Measurements from ENCODE around the gene TMEM132D. TPM values are rescaled to one million over a fixed set of nuclear protein-coding genes. Genes with fewer than 3 reads are reported as not detected.

TMEM132D gene
- total RNA-seq, 1 experiment from 2014 or later, result 1.4 TPM

- Mint-ChIP-seq H3K9me3 (peaks cover 79% of the 10 kb centered on the region), H3K4me3 (no peak overlapping the region), H3K36me3 (peaks cover 84% of the 10 kb centered on the region), H3K4me1 (no peaks in the 10 kb centered on the region), H3K27ac (no peak overlapping the region), H3K27me3 (ENCODE audit: low read depth) (peaks cover 7% of the 10 kb centered on the region)
- ATAC-seq (no peak), DNase-seq (ENCODE audit: low spot score) (no peak)
- ChIA-PET POLR2A (interaction anchor here (0.5 to 0.6 kb wide), 2 partner anchors 10 to 500 kb away, joined by 3 read pairs; no protein-coding TSS in a partner anchor), CTCF (no interaction called here)
- TF ChIP-seq ZNF317 (CRISPR knock-in tag; IDR thresholded peaks at IDR 0.05; ENCODE audit: borderline replicate concordance, low read depth) (no peak), ZNF423 (CRISPR knock-in tag; IDR thresholded peaks at IDR 0.05) (no peak), GRHL2 (CRISPR knock-in tag; IDR thresholded peaks at IDR 0.05; ENCODE audit: insufficient replicate concordance, severe bottlenecking) (no peak), JUN (CRISPR knock-in tag; IDR thresholded peaks at IDR 0.05) (no peak), ATF1 (CRISPR knock-in tag; IDR thresholded peaks at IDR 0.05) (no peak), FOXK1 (CRISPR knock-in tag; IDR thresholded peaks at IDR 0.05) (no peak), ZBTB21 (CRISPR knock-in tag; IDR thresholded peaks at IDR 0.05; ENCODE audit: borderline replicate concordance) (no peak), ZSCAN18 (CRISPR knock-in tag; IDR thresholded peaks at IDR 0.05) (no peak), FOXP4 (CRISPR knock-in tag; IDR thresholded peaks at IDR 0.05) (no peak), ZMAT4 (CRISPR knock-in tag; IDR thresholded peaks at IDR 0.05) (no peak), ZNF425 (CRISPR knock-in tag; conservative IDR thresholded peaks at IDR 0.05) (no peak), NFYB (CRISPR knock-in tag; conservative IDR thresholded peaks at IDR 0.05; ENCODE audit: low read depth) (no peak), NFE2L1 (CRISPR knock-in tag; IDR thresholded peaks at IDR 0.05) (no peak)
- TF ChIP-seq, protein P1, sequence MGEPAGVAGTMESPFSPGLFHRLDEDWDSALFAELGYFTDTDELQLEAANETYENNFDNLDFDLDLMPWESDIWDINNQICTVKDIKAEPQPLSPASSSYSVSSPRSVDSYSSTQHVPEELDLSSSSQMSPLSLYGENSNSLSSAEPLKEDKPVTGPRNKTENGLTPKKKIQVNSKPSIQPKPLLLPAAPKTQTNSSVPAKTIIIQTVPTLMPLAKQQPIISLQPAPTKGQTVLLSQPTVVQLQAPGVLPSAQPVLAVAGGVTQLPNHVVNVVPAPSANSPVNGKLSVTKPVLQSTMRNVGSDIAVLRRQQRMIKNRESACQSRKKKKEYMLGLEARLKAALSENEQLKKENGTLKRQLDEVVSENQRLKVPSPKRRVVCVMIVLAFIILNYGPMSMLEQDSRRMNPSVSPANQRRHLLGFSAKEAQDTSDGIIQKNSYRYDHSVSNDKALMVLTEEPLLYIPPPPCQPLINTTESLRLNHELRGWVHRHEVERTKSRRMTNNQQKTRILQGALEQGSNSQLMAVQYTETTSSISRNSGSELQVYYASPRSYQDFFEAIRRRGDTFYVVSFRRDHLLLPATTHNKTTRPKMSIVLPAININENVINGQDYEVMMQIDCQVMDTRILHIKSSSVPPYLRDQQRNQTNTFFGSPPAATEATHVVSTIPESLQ (CRISPR knock-in tag; IDR thresholded peaks at IDR 0.05), result no peak
- TF ChIP-seq, protein P2, sequence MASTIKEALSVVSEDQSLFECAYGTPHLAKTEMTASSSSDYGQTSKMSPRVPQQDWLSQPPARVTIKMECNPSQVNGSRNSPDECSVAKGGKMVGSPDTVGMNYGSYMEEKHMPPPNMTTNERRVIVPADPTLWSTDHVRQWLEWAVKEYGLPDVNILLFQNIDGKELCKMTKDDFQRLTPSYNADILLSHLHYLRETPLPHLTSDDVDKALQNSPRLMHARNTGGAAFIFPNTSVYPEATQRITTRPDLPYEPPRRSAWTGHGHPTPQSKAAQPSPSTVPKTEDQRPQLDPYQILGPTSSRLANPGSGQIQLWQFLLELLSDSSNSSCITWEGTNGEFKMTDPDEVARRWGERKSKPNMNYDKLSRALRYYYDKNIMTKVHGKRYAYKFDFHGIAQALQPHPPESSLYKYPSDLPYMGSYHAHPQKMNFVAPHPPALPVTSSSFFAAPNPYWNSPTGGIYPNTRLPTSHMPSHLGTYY (CRISPR knock-in tag; IDR thresholded peaks at IDR 0.05), result no peak
- TF ChIP-seq, protein P3, sequence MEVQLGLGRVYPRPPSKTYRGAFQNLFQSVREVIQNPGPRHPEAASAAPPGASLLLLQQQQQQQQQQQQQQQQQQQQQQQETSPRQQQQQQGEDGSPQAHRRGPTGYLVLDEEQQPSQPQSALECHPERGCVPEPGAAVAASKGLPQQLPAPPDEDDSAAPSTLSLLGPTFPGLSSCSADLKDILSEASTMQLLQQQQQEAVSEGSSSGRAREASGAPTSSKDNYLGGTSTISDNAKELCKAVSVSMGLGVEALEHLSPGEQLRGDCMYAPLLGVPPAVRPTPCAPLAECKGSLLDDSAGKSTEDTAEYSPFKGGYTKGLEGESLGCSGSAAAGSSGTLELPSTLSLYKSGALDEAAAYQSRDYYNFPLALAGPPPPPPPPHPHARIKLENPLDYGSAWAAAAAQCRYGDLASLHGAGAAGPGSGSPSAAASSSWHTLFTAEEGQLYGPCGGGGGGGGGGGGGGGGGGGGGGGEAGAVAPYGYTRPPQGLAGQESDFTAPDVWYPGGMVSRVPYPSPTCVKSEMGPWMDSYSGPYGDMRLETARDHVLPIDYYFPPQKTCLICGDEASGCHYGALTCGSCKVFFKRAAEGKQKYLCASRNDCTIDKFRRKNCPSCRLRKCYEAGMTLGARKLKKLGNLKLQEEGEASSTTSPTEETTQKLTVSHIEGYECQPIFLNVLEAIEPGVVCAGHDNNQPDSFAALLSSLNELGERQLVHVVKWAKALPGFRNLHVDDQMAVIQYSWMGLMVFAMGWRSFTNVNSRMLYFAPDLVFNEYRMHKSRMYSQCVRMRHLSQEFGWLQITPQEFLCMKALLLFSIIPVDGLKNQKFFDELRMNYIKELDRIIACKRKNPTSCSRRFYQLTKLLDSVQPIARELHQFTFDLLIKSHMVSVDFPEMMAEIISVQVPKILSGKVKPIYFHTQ (CRISPR knock-in tag; IDR thresholded peaks at IDR 0.05), result no peak
These were observed 113.9 kb downstream of the TMEM132D start for GRCh38 chr12:129789921-129790320.

All from WTC11 (cell line).